Esophagus squamous epithelium (tissue), 5 donors: ENCODE data around the gene SPATA17. TPM values are rescaled to one million over a fixed set of nuclear protein-coding genes. Genes with fewer than 3 reads are reported as not detected.

Source experiments
- DNase-seq: peaks from one replicate; lab custom pipeline; 2025; lab: John Stamatoyannopoulos, UW
- H3K27ac ChIP-seq, 4 donors: fragments of 200-600 bp; sonication (generic); one replicate each; pipeline ENCODE4 v1.5.1; 2016 to 2019; ENCODE audit warnings: mild to moderate bottlenecking in 1 of 4
- H3K27me3 ChIP-seq, 4 donors: fragments of 200-600 bp; sonication (generic); 1 replicate in 3 of 4; 2 replicates in 1 of 4; pipeline versions ENCODE4 v1.5.1 to v1.6.0; 2017 to 2021; ENCODE audit warnings: antibody characterized with exemption in 1 of 4
- H3K36me3 ChIP-seq, 3 donors: fragments of 200-600 bp; sonication (generic); one replicate each; pipeline ENCODE4 v1.5.1; 2016 to 2019
- H3K4me1 ChIP-seq, 3 donors: fragments of 200-600 bp; sonication (generic); one replicate each; pipeline ENCODE4 v1.5.1; 2017 to 2019
- H3K4me3 ChIP-seq, 4 donors: fragments of 200-600 bp; sonication (generic); 1 replicate in 3 of 4; 2 replicates in 1 of 4; pipeline ENCODE4 v1.5.1; 2016 to 2019; ENCODE audit warnings: mild to moderate bottlenecking in 2 of 4, moderate library complexity in 1 of 4
- H3K9me3 ChIP-seq, 3 donors: fragments of 200-600 bp; sonication (generic); one replicate each; pipeline ENCODE4 v1.5.1; 2016 to 2019
- CTCF ChIP-seq, 6 experiments: fragments of 450-650 bp in 4 of 6; fragments of 200-600 bp in 2 of 6; sonication (generic) in 2 of 6; IDR thresholded peaks; one replicate each; pipeline ENCODE4 v1.5.1; 2016 to 2019; ENCODE audit warnings: antibody characterized with exemption in 6 of 6, mild to moderate bottlenecking in 4 of 6, moderate library complexity in 4 of 6
- POLR2A ChIP-seq, 4 donors: fragments of 450-650 bp; IDR thresholded peaks; one replicate each; pipeline ENCODE4 v1.6.1; 2017; ENCODE audit warnings: antibody characterized with exemption in 4 of 4, mild to moderate bottlenecking in 4 of 4, moderate library complexity in 3 of 4
- WGBS, 2 donors: methylation state at CpG; one replicate each; pipeline ENCODE4 v1.1.5; 2018; 5-methylcytosine and 5-hydroxymethylcytosine counted together
- intact Hi-C: fragments of 100-400 bp; cut with DNase I; formaldehyde crosslinking; loops from one replicate; pipeline ENCODE4 v1.15.0; 2022
- total RNA-seq, 4 donors: library from RNA; depleted of rRNA; stranded (reverse); fragments of >200 nt; gene quantifications; one replicate each; pipeline ENCODE4 v1.1.0, GENCODE V29; 2016
- donor health status: DM: yes; HTN: yes; CAD: no.

SPATA17 gene
- total RNA-seq, 4 donors from 2014 or later = 0.11 to 0.19 (median 0.13) TPM; not detected in 1

GRCh38 chr1:217776693-217777092, 145.5 kb downstream of the SPATA17 start:
- Histone ChIP-seq H3K36me3 (no peaks in the 10 kb centered on the region), H3K9me3 (no peaks in the 10 kb centered on the region), H3K27ac (no peak overlapping the region), H3K4me3 (no peak overlapping the region), H3K27me3 (no peaks in the 10 kb centered on the region), H3K4me1 (no peaks in the 10 kb centered on the region)
- 88 to 96% methylated on average over 5 of the region's 5 CpGs for WGBS, 2 donors
- intact Hi-C loops = no loop called here
- no peak for DNase-seq
- TF ChIP-seq POLR2A (IDR thresholded peaks at IDR 0.05) = no peak

GRCh38 chr1:217781056-217781455, 149.9 kb downstream of the SPATA17 start:
- intact Hi-C loops = no loop called here
- H3K27me3 ChIP-seq = no peaks in the 10 kb centered on the region
- H3K9me3 ChIP-seq = no peaks in the 10 kb centered on the region
- H3K36me3 ChIP-seq = no peaks in the 10 kb centered on the region
- H3K4me1 ChIP-seq = no peaks in the 10 kb centered on the region
- H3K27ac ChIP-seq = no peak overlapping the region
- 67 to 70% methylated on average over 4 of the region's 4 CpGs for WGBS, 2 donors
- no peak for DNase-seq
- no peak overlapping the region for H3K4me3 ChIP-seq
- TF ChIP-seq POLR2A (IDR thresholded peaks at IDR 0.05) (no peak), CTCF (IDR thresholded peaks at IDR 0.05) (no peak)

- Histone ChIP-seq H3K4me1 (no peaks in the 10 kb centered on the region), H3K36me3 (no peaks in the 10 kb centered on the region), H3K27ac (no peak overlapping the region), H3K27me3 (no peaks in the 10 kb centered on the region), H3K4me3 (no peak overlapping the region), H3K9me3 (no peaks in the 10 kb centered on the region)
- DNase-seq = no peak
- 93 to 95% methylated on average over 2 of the region's 2 CpGs for WGBS, 2 donors
- intact Hi-C loops = no loop called here
- TF ChIP-seq POLR2A (IDR thresholded peaks at IDR 0.05) (no peak), CTCF (IDR thresholded peaks at IDR 0.05) (no peak)
Observed at GRCh38 chr1:217791091-217791490, 159.9 kb downstream of the SPATA17 start.

- H3K4me1 ChIP-seq = no peaks in the 10 kb centered on the region
- no peaks in the 10 kb centered on the region for H3K36me3 ChIP-seq
- no peak overlapping the region for H3K27ac ChIP-seq
- H3K9me3 ChIP-seq = no peaks in the 10 kb centered on the region
- intact Hi-C loops = no loop called here
- H3K4me3 ChIP-seq = no peak overlapping the region
- DNase-seq = no peak
- 82 to 88% methylated on average over 1 of the region's 1 CpG for WGBS, 2 donors
- H3K27me3 ChIP-seq = no peaks in the 10 kb centered on the region
- TF ChIP-seq CTCF (IDR thresholded peaks at IDR 0.05) (no peak), POLR2A (IDR thresholded peaks at IDR 0.05) (no peak)
Observed at GRCh38 chr1:217805792-217806191, 174.6 kb downstream of the SPATA17 start.

- no peak for DNase-seq
- Histone ChIP-seq H3K4me1 (no peaks in the 10 kb centered on the region), H3K27ac (no peak overlapping the region), H3K36me3 (no peaks in the 10 kb centered on the region), H3K9me3 (no peaks in the 10 kb centered on the region), H3K4me3 (no peak overlapping the region), H3K27me3 (no peaks in the 10 kb centered on the region)
- TF ChIP-seq CTCF (IDR thresholded peaks at IDR 0.05) (no peak), POLR2A (IDR thresholded peaks at IDR 0.05) (no peak)
- WGBS, 2 donors = 76 to 95% methylated on average over 2 of the region's 2 CpGs
- intact Hi-C loops = no loop called here
Observed at GRCh38 chr1:217812175-217812574, 181.0 kb downstream of the SPATA17 start.

- intact Hi-C loops = no loop called here
Observed at GRCh38 chr1:217813031-217813430, 181.9 kb downstream of the SPATA17 start.

More at GRCh38 chr1:217813031-217813430, 181.9 kb downstream of the SPATA17 start:
- no peaks in the 10 kb centered on the region for H3K9me3 ChIP-seq
- H3K4me3 ChIP-seq = no peak overlapping the region
- H3K4me1 ChIP-seq = no peaks in the 10 kb centered on the region
- no peaks in the 10 kb centered on the region for H3K27me3 ChIP-seq
- WGBS, 2 donors = 75 to 89% methylated on average over 5 of the region's 5 CpGs
- no peak overlapping the region for H3K27ac ChIP-seq
- TF ChIP-seq POLR2A (IDR thresholded peaks at IDR 0.05) (no peak), CTCF (IDR thresholded peaks at IDR 0.05) (no peak)
- DNase-seq = no peak
- H3K36me3 ChIP-seq = no peaks in the 10 kb centered on the region
